Astrocyte of the cerebellum (primary cell): ENCODE measurements around the gene RCOR1.
"Not testable (repeated sequence)": the region's sequence is repeated elsewhere in the genome, so short reads cannot be mapped to it uniquely, and the experiment has no call there.

Experiments used
- DNase-seq: peaks from one replicate; pipeline ENCODE4 v3.0.0-alpha.2; 2011; ENCODE audit warnings: low read depth
- H3K4me3 ChIP-seq: 2 replicates; pipeline ENCODE4 v1.5.1; 2011; ENCODE audit warnings: mild to moderate bottlenecking, low read depth, low read length, moderate library complexity
- in situ Hi-C: cut with HindIII; loops from 2 replicates; pipeline ENCODE4 v1.10.0; 2017; ENCODE audit warnings: low sequenced_read_pairs
- TF ChIP-seq, protein P1 (sequence below): IDR thresholded peaks from 2 replicates; pipeline ENCODE4 v1.5.1; 2012; ENCODE audit warnings: low read length, low read depth, moderate library complexity, mild to moderate bottlenecking; ENCODE audit errors: missing control alignments

Gene RCOR1

DNA sequence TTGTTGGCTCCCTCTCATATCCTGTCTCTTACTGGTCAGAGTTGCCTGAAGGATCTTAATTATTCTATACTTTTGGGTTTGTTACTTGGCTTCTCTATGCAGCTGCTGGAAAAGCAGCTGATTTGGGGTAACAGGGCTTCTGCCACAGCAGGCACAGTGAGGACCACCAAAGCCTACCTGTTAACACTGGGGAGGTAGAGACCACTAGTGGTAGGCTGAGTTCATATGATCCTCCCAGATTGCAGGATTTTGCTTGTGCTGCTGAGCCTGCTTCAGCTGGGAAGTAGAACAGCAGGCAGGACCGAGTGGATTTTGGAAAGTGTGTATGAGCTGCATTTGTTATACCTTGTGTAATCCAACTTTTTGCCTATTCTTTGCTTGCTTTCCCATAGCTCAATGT is 34.1 kb downstream of the RCOR1 start:
- no peak overlapping the region for H3K4me3 ChIP-seq
- DNase-seq, result no peak
- TF ChIP-seq, protein P1, sequence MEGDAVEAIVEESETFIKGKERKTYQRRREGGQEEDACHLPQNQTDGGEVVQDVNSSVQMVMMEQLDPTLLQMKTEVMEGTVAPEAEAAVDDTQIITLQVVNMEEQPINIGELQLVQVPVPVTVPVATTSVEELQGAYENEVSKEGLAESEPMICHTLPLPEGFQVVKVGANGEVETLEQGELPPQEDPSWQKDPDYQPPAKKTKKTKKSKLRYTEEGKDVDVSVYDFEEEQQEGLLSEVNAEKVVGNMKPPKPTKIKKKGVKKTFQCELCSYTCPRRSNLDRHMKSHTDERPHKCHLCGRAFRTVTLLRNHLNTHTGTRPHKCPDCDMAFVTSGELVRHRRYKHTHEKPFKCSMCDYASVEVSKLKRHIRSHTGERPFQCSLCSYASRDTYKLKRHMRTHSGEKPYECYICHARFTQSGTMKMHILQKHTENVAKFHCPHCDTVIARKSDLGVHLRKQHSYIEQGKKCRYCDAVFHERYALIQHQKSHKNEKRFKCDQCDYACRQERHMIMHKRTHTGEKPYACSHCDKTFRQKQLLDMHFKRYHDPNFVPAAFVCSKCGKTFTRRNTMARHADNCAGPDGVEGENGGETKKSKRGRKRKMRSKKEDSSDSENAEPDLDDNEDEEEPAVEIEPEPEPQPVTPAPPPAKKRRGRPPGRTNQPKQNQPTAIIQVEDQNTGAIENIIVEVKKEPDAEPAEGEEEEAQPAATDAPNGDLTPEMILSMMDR, result no peak
- in situ Hi-C loops, result no loop called here

DNA sequence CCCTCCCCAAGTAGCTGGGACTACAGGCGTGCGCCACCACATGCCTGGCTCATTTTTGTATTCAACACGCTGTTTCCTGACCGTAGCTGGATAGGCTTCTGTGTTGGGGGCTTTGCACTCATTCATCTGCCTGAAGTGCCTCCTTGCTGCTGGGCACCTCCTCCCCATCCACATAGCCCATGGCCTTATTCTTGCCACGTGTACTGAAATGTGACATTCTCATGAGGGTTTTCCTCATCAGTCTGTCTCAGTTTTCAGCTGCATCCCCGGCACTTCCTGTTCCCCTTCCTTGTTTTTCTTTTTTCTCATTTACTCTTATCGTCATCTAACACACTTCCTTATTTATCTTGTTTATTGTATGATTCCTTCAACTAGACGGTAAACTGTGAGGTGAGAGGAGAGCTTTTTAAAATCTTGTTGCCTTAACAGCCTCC is 36.6 kb downstream of the RCOR1 start:
- TF ChIP-seq, protein P1, result no peak
- in situ Hi-C loops, result no loop called here
- no peak overlapping the region for H3K4me3 ChIP-seq
- no peak for DNase-seq

DNA sequence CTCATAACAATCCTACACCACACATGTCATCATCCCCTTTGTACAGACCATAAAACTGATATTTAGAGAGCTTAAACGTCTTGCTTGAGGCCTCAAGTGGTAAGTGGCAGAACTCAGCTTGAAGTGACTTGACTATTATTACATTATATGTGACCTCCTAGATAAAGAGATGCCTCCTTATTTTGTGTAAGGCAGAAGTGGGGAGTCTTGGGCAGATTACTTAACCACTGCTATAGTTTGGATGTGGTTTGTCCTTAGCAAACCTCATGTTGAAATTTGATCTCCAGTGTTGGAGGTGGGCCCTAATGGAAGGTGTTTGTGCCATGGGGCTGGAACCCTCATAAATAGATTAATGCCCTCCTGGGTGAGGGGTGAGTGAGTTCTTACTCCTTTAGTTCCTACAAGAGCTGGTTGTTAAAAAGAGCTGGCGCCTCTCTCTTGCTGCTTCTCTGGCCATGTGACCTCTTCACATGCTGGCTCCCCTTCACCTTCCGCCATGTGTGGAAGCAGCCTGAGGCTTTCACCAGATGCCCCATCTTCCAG is 37.4 kb downstream of the RCOR1 start:
- TF ChIP-seq, protein P1, result no peak
- DNase-seq, result peak; percentile 15
- in situ Hi-C loops, result no loop called here
- H3K4me3 ChIP-seq, result no peak overlapping the region

DNA sequence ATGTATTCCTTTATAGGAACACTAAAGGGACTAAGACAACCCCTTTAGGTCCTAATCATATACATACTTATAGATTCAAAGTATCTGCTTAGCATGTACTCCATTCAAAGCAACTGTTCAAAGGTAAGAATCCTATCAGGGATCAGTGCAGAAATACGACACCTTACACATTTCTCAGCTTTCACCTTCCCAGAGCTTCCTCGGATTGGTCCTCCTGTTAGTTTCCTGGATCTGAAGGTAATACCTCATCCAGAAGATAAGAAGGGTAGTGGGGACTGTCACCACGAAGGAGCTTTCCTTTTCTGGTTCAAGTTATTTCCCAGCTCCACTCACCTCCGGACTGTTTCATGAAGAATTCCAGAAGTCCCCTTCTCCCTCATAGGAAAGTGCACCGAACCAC is 38.0 kb downstream of the RCOR1 start:
- in situ Hi-C loops, result no loop called here
- DNase-seq, result no peak
- TF ChIP-seq, protein P1, result no peak
- no peak overlapping the region for H3K4me3 ChIP-seq

DNA sequence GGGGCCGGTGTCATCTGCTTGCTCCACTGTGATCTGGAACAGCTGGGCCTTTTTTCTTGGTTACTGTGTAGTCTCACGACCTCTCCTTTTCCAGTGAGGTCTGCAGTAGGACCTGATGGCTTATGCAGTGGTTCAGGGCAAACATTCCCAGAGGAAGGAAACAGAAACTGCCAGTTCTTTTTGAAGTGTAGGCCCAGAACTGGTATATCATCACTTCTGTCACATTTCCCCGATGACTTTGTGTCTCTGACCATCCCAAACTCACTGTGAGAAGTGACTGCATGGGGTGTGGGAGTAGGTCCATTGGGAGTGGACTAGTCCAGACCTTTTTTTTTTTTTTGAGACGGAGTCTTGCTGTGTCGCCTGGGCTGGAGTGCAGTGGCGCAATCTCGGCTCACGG is 38.4 kb downstream of the RCOR1 start:
- no peak overlapping the region for H3K4me3 ChIP-seq
- TF ChIP-seq, protein P1, result no peak
- in situ Hi-C loops, result no loop called here
- no peak for DNase-seq

DNA sequence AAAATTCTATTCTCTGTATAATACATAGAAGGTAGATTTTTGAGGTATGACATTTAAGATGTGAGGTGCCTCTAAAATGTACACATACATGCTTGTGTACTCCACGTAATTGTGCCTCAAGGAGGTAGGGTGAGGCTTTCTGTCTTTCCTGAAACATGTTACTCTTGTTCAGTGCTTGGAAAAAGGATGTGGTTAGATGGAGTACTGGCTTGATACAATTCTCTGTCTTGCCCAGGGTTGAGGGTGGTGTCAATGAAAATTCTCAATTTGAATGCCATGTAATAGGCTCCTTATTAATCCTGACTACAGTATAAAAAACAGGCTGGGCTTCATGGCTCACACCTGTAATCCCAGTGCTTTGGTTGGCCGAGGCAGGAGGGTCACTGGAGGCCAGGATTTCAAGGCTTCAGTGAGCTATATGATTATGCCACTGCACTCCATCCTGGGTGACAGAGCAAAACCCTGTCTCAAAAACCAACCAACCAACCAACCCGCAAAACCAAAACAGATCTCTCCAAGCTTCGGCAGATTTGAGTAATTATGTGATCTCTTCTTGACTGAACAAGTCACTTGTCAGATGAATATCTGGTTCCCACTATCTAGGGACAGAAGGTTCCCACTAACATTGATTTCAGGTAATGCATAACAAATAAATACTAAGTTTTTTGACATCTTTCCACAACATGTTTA is 41.6 kb downstream of the RCOR1 start:
- H3K4me3 ChIP-seq, result no peak overlapping the region
- no peak for DNase-seq
- in situ Hi-C loops, result no loop called here
- TF ChIP-seq, protein P1, result no peak

DNA sequence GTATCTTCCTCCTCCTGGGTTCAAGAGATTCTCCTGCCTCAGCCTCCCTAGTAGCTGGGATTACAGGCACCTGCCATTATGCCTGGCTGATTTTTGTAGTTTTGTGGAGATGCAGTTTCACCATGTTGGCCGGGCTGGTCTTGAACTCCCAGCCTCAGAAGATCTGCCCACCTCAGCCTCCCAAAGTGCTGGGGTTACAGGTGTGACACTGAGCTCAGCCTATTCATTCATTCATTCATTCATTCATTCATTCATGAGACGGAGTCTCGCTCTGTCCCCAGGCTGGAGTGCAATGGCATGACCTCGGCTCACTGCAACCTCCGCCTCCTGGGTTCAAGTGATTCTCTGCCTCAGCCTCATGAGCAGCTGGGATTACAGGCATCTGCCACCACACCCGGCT is 47.2 kb downstream of the RCOR1 start:
- DNase-seq, H3K4me3 ChIP-seq, in situ Hi-C loops: not testable (repeated sequence)
